ENCODE results near the gene NACC2.

The NACC2 gene, protein sequence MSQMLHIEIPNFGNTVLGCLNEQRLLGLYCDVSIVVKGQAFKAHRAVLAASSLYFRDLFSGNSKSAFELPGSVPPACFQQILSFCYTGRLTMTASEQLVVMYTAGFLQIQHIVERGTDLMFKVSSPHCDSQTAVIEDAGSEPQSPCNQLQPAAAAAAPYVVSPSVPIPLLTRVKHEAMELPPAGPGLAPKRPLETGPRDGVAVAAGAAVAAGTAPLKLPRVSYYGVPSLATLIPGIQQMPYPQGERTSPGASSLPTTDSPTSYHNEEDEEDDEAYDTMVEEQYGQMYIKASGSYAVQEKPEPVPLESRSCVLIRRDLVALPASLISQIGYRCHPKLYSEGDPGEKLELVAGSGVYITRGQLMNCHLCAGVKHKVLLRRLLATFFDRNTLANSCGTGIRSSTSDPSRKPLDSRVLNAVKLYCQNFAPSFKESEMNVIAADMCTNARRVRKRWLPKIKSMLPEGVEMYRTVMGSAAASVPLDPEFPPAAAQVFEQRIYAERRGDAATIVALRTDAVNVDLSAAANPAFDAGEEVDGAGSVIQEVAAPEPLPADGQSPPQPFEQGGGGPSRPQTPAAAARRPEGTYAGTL

DNA sequence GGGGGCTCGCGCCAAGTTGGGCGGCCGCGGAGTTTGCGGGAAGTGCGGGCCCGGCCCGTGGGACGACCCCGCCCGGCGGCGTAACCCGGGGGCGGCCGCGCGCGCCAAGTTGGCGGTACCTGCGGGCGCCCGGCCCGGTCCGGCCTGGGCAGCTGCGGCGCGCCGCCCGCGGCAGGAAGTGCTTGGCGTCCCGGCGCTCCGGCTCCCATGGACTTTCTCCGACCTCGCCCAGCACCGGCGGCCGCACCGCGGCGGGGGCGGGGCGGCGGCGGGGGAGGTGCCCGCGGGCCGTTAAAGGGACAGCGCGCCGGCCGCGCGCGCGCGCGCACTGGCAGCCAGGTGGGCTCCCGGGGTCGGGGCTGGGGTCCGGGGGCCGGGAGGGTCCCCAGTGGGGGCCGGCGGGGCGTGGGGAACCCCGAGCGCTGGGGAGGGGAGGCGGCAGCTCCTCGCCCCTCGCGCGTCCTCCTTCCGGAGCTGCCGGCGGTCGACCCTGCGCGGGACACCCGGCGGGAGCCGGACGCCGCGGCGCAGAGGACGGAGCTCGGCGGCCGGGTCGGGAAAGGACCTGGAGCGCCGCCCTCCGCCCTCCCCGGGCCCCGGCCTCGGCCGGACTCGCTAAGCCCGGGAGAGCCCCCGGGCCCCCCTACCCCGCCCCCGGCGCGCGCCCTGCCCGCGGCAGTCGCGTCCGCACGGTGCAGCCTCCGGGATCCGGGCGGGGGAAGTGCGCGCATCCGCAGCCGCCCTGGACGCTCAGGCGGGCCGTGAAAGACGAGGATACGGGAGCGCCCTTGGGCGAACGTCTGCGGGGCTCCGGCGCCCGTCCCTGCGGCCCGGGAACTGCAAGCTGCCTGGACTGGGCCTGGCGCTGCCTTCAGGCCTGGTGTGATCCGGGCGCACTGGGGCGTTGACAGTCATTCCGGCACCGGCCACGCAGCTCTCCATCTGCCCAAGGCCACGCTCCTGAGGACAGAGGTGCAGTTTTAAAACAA is at the start of gene NACC2:
NACC2 (minus strand) TSS at position 220 of the 989 bp plus-strand sequence. CDS start 44,768 bp downstream, outside the sequence.
- DNase-seq, result peak; percentile 21

DNA sequence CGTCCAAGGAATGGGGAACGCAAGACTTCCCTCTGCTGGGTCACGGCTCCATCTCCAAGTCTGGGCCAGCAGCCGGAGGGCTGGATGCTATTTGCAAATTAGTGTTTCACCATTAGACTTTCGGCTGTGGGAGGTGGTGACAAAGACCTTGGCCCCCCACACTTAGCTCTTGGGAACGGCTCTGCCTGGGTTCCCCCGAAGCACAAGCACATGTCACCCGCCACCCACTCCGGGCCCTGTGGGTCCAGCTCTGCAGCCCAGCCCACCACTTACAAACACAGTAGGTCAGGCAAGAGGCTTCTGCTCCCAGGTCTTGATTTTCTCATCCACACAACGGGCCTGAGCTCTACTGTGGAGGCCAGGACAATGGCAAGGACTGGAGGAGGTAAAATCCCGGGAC is 49.4 kb upstream of the NACC2 start:
- no peak for DNase-seq

DNA sequence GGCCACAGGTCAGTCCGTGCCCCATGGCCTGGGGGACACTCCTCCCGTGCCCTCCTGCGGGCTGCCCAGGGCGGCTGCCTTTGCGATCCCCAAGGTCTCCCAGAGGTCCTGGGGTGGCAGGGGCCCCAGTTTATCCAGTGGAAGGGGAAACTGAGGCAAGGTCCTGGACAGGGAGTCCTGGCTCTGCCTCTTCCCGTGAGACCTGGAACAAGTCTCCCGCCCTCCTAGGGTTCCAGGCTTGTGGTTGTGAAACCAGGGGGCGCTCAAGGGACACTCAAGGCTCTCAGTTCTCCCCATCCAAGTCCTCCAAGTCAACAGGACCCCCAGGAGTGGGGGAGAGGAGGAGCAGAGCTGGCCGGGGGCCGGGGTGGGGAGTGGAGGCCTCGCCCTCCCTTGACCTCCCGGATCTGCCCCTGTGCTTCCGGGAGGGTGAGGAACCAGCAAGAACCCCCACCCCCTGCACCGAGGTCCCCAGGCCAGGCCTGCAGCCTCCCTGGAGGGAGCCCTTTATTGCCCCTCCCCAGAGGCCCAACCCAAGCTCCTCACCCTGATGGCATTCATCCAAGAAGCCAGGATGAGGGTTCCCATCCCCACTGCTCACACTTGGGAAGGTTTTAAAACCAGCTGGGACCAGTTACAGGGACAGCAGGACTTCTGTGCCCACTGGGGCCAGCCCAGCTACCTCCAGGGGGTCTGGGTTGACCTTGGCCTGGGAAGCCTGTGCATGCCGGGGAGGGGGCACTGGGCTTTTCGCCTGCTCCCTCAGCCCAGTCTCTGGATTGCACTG is 48.3 kb upstream of the NACC2 start:
- no peak for DNase-seq

DNA sequence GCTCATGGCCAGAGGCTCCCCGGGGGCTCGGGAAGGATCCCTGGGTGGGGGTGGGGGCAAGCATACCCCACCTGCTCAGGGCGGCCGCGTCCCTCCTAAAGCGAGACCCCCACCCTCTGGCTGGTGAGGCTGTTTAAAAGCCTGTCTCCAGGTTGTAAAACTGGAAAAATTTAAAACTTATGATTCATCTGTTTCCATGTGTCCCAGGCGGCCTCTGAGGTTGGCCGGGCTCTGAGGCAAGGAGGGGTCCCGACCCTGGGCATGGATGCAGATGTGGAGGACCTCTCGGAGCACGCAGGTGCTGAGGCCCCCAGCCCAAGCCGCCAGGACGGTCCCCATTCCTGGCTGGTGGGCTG is 47.7 kb upstream of the NACC2 start:
- no peak for DNase-seq

DNA sequence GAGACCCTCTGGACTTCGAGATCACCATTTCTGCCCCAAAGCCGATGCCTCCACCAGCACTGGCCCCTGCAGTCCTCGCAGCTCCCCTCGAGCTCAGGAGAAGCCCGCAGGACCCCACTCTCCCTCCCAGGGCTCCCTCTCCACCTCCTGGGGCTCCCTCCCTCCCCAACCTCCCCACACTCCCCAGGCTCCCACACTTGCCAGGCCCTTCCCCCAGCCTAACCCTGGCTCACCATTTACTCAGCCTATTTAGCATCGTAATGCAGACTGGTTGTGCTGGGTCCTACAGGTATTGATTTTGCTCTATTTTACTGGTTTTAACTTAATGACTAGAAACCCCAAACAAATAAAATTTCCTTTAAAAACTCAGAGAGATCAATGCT is 47.3 kb upstream of the NACC2 start:
- no peak for DNase-seq

DNA sequence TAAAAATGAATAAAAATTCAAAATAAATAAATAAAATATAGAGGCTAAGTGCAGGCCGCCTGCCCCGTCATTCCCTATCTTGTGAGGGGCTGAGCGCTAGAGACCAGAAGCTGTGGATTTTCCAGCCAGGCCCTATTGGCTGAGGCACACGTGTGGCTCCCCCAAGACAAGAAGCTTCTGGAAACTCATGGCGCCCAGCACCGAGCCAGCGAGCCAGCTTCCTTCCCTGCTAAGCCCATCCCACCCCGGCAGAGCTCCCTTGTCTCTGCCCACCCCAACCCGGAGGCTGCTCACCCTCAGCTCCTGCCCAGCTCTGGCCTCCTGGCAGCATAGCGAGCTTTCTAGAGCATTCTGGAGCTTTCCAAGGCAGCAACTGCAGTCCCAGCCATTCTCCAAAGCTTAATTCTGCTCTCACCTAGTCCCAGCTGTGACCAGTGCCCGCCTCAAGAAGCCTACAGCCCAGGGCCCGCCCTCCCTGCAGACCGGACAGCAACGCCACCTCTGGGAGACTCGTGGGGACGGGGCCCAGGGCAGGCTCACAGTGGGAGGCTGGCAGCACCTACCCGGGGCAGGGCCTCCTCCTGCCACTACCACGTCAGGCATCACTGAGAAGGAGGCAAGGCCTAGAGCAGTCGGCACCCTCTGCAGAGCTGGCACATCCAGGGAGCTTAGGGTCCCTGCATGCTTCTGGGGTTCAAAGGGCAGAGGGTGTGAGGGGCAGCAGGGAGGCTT is 46.8 kb upstream of the NACC2 start:
- DNase-seq, result no peak

DNA sequence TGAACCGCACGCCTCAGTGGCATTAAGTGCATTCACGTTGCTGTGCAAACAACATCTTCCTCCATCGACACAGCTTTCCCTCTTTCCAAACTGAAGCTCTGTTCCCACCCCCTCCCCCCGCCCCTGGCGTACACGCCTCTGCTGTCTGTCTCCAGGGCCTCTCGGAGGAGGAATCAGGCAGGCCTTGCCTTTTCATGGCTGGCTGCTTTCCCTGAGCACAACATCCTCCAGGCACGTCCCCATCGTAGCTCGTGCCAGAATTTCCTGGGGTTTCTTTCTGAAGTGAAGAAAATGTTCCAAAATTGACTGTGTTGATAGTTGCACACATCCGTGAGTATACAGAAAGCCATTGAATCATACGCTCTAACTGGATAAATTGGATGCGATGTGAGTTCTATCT is 45.9 kb upstream of the NACC2 start:
- no peak for DNase-seq

DNA sequence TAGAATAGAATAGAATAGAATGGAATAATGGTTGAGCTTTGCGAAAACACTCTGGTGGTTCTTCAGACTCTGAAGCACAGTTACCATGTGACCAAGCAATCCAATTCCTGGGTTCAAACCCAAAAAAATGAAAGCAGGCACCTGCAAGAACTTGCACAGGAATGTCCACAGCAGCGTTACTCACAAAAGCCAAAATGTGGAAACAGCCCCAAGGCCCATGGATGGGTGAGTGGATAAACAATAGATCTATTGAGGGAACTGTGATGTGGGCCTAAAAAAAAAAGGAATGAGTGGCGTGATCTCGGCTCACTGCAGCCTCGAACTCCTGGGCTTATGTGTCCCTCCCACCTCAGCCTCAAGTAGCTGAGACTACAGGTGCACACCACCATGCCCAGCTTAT is 45.0 kb upstream of the NACC2 start:
- DNase-seq, result no peak

DNA sequence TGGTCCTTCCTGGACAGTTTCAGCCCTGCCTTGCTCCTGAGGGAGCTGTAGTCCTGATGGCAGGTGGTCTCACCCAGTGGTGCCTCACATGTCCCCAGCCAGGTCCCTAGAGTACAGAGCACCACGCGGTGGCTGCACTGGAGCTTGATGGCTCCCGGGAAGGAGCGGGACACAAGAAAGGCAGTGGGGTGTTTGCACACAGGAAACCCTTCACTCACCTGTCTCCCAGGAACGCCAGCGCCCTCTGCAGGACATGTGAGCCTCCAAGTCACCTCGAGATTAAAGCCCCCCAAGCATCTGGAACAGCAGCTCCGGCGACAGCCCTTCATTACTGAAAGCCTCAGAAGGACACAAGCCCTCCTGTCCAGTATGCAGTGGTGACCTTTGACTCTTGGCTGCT is 43.5 kb upstream of the NACC2 start:
- DNase-seq, result peak; percentile 33

DNA sequence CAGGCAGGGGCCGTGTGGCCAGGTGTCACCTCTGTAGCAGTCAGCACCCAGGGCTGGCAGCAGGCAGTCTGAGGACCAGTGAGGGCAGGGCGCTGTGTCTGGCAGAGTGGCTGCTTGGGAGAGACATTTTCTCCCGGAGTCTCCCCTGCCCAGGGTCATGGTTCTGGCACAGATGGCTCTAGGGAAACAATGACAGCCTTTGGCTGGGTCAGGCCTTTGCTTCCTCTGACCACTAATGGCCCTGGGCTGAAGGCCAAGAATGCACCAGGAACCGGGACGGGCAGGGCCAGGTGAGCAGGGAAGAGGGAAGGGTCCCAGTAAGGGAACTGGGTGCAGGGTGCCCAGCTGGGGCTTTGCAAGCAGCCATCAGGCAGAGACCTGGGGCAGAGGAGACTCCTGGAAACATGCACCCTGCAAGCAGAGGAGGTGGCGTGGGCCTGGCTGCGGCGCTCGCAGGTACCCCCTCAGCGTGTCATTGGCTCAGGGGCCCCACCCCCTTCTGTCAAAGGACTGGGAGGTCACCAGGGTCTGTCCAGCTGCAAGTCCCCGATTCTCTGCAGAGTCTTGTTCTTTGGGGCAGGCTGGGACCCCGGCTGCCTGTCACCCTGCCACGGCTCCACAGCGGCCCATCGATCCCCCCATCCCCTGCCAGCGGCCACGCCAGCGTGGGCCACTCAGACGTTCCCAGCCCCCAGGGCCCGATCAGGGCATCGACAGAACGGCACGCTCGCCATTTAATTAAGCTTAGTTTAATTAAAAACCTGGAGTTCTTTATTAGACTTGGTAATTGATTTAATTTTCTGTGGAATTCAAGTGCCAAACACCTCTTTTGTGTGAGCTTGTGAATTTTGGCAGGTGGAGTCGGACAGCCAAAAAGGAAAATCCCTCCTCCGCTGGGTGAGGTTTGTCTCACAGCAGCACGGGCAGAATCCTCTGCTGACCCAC is 42.5 kb upstream of the NACC2 start:
- DNase-seq, result no peak

DNA sequence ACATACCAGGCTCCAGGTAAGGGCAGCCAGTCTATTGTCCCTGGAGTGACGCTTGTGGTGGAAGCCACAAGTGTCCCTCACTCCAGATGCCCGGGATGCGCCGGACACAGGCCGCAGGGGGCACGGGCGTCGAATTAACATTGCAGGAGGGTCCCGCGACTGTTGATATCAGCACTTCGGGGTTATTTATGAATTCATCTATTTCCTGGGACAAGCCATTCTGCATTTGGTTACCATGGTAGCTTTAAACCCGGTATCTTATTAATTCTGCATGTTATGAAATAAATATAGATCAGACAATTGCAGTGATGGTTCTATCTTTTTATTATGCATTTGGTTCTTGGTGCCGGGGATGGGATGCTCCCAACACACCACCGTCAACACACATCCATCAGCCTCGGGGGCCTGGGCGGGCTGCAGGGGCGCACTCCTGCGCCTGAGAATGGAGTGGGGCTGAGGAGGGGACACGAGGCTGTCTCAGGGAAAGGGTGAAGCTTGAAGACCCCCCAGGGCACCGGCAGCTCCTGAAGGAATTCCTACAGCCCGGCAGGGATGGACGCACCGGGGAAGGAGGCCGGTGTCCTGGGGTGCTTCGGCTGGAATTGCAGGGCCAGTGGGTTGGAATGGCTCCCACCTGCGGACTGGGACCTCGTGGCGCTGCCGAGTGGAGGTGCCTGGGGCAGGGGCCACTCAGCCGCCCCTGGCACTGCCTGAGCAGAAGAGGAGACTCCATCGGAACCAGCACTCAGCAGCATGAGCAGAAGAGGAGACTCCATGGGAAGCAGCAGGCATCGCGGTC is 41.2 kb upstream of the NACC2 start:
- DNase-seq, result no peak

DNA sequence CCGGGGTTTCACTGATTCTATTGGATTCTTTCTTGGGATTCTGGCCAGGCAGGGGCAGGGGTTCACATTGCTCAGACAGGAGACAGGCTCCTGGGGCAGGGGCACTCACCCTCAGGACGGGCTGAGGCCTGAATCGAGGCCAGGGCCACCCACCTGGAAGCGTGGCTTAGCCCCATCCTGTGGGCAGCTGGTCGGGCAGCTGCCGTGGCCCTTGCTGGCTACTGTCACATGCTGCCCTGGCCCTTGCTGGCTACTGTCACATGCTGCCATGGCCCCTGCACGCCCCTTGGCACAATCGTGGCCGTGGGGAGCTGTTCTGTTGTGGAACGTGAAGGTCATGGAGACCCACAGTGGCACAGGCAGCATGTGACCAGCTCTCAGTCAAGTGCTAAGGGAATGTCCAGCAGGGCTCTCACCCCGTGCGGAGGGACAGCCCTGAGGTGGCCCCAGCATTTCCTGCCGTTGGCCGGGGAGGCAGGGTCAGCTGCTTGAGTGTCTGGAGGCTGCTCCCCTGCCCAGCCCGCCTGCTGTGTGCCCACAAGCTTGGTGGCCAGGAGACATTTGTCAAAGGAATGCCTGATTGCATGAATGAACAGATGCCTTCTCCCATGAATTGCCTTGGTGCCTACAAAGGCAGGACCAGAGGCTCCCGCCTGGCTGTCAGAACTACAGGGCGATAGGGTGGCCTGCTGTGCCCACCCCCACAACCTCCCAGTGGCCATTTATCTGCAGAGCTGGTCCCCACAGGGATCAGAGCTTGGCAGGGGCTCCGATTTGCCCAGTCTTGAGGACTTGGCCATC is 40.4 kb upstream of the NACC2 start:
- DNase-seq, result no peak

DNA sequence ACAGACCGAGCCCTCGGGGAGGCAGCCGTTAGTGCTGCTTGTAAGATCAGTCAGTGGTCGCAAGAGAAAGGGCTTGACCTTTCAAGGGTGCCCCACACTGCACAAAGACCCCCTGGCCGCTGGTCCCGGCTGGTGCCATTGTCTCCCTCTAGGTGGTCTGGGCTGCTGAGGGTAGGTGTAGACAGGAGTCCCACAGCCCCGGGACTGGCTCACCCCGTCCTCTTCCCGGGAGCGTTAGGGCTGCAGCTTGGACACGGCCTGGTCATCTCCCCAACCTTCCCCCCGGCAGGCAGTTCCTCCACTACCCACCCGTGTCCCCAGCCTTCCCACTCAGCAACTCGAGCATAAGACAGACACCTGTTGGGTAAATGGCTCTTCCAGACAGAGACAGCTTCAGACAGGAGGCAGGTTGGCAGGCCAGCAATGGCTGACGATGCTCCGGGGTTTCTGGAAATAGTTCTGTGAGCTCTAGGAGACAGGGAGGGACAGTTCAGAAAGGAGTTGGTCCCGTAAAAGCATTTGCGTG is 38.9 kb upstream of the NACC2 start:
- no peak for DNase-seq

DNA sequence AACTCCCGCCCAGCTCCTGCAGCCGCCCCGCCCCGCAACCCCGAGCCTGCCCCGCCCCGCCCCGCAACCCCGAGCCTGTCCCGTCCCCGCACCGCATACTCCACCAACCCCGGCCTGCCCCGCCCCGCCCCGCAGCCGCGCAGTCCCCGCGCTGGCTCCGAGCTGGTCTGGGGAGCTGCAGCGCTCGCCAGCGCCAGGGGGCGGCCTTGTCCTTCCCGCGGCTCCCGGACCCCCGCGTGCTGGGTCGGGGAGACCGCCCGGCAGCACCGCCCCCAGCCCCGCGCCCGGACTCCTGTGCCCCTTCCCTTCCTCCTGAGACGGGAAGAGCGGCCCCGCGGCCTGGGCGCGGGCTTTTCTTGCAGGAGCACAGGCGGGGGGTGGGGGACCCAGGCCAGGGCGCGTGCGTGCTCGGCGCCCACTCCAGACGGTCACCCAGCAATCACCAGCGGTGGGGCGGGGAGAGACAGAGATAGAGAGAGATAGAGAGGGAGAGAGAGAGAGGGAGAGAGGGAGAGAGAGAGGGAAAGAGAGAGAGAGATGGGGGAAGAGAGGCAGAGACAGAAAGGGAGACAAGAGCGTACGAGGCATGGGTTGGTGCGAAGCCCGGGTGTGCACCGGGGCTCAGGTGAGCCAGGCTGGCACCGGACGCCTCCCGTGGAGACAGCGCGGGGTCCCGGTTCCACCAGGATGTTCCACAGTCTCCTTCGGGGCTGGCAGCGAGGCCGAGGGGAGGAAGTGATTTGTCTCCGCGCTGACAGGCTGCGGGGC is 38.3 kb upstream of the NACC2 start:
- peak; percentile 34 for DNase-seq

DNA sequence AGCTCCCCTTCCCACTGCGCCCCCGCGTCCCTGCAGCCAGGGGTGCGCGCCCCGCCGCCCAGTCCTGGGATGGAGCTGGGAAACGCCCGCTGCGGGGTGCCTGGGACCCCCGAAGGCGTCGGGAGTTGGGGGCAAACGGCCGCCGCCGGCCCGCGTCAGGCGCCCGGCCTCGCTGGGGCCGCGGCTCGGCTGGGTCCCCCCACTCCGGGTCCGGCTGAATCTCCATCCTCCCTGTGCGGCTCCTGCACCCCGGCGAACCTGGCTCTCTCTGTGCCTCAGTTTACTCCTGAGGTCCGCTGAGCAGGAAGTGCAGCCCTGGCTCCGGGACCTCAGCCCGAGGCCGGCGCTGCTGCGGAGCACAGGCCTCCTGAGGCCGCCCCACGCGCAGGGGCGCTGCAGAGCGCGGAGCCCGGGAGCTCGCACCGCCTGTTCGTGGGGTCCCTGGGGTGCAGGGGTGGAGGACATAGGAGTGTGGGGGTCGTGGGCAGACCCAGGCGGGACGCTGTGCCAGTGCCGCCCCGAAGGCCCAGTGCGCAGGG is 37.5 kb upstream of the NACC2 start:
- no peak for DNase-seq

DNA sequence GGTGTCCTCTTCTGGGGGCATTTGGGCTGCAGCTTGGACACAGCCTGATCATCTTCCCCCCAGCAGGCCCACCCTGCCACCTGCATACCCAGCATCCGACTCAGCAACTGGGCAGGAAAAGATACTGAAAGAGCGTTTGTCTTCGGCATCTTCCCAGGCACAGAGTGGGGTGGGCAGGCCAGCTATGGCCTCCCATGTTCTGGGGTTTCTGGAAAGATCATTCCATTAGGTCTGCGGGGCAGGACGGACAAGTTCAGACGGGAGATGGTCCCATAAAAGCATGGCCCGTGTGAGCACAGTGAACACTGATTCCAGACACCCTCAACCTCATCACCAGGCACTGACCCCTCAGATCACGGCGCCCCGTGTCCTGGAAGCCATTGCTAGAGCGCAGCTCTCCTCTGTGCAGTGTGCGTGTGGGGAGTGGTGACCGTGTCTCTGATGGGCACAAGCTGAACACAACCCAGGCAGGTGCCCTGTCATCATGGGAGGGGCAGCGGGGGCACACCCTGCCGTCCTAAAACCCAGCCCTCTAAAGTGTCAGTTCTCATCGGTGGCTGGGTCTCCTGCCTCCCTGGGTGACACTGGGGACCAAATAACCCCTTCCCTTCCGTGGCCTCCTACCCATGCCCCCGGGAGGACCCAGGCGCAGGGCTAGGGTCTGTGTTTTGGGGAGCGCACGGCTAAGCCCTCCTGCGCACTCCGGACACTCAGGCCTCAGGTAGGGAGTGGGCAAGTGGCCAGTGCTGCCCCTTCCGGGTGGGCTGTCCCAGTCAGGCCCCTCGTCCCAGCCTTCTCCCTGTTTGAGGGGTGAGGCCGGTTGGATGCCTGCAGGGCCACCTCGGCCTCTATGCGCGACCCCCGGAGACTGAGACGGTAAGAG is 36.8 kb upstream of the NACC2 start:
- no peak for DNase-seq

DNA sequence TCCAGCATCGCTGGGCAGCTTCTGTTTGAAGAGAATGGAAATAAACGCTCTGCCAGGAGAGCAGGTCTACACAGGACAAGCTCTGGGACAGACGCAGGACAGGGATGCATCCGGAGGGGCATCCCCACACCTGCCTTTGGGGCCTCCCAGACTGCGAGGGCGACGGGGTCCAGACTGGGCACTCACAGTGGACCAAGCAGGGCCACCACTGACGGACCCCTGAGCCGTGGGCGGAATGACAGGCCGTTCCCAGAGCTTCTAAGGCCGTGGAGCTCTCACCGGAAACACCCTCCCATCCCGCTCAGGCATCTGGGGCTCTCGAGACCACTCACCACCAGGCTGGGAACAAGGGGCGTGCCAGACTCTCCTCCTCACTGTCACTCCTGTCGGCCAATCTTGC is 34.1 kb upstream of the NACC2 start:
- no peak for DNase-seq
